Iris pigment epithelial cell (primary cell): ENCODE measurements around the gene VPS11.
A peak's percentile ranks its signal among the peaks of the same experiment; 100 is the strongest.

Experiments
- DNase-seq: peaks from one replicate; pipeline ENCODE4 v3.0.0-alpha.2; 2011; ENCODE audit warnings: low read depth

The VPS11 gene

GRCh38 chr11:119081682-119082260, 14.2 kb downstream of the VPS11 start:
- no peak for DNase-seq

- peak; percentile 97 for DNase-seq
These were observed 17.2 kb downstream of the VPS11 start, which contains the start of gene HMBS for GRCh38 chr11:119084663-119085436. TSS of gene HMBS (plus strand) at chr11:119084881. CDS start at chr11:119085034, 153 bp downstream.

GRCh38 chr11:119085437-119085847, 17.8 kb downstream of the VPS11 start:
- DNase-seq, result peak; percentile 34

GRCh38 chr11:119087123-119087522, 19.5 kb downstream of the VPS11 start:
- no peak for DNase-seq

- no peak for DNase-seq
These were observed 20.2 kb downstream of the VPS11 start for GRCh38 chr11:119087747-119088241.

- no peak for DNase-seq
These were observed 20.8 kb downstream of the VPS11 start for GRCh38 chr11:119088406-119088805.

GRCh38 chr11:119089319-119089718, 21.7 kb downstream of the VPS11 start:
- no peak for DNase-seq

- DNase-seq, result no peak
These were observed 23.6 kb downstream of the VPS11 start for GRCh38 chr11:119091178-119091577.

- DNase-seq, result no peak
These were observed 24.6 kb downstream of the VPS11 start for GRCh38 chr11:119091966-119092879.

- peak; percentile 61 for DNase-seq
These were observed 25.5 kb downstream of the VPS11 start for GRCh38 chr11:119092880-119093842.

- DNase-seq, result peak; percentile 42
These were observed 26.6 kb downstream of the VPS11 start for GRCh38 chr11:119093942-119094815.

- DNase-seq, result peak; percentile 89
These were observed 27.1 kb downstream of the VPS11 start for GRCh38 chr11:119094816-119095065.

- peak; percentile 100 for DNase-seq
These were observed 27.7 kb downstream of the VPS11 start for GRCh38 chr11:119095066-119095880.

- no peak for DNase-seq
These were observed 32.1 kb downstream of the VPS11 start for GRCh38 chr11:119099711-119100110.

- DNase-seq, result peak; percentile 34
These were observed 32.8 kb downstream of the VPS11 start for GRCh38 chr11:119100246-119100970.

- no peak for DNase-seq
These were observed 33.6 kb downstream of the VPS11 start for GRCh38 chr11:119100994-119101758.

- DNase-seq, result peak; percentile 98
These were observed 34.3 kb downstream of the VPS11 start, which contains the start of gene DPAGT1 for GRCh38 chr11:119101759-119102423. TSS of gene DPAGT1 (minus strand) at chr11:119101853. CDS start at chr11:119101655, 198 bp downstream.
